ENCODE measurements around the gene SNRPD1.

DNA sequence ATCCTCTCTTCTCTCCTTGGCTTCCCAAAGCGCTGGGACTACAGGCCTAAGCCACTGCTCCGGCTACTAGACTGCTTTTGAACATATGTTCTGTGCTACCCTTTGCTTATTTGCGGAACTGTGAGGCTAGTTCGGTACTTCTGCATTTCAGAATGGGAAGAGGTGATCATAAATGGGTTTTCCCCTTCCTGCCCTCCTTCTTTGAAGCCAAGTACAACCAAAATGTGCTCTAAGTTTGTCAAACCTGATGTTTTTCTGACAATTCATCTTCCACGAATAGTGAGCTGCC lies 9.9 kb upstream of the SNRPD1 start:
- TF ChIP-seq, protein P1, sequence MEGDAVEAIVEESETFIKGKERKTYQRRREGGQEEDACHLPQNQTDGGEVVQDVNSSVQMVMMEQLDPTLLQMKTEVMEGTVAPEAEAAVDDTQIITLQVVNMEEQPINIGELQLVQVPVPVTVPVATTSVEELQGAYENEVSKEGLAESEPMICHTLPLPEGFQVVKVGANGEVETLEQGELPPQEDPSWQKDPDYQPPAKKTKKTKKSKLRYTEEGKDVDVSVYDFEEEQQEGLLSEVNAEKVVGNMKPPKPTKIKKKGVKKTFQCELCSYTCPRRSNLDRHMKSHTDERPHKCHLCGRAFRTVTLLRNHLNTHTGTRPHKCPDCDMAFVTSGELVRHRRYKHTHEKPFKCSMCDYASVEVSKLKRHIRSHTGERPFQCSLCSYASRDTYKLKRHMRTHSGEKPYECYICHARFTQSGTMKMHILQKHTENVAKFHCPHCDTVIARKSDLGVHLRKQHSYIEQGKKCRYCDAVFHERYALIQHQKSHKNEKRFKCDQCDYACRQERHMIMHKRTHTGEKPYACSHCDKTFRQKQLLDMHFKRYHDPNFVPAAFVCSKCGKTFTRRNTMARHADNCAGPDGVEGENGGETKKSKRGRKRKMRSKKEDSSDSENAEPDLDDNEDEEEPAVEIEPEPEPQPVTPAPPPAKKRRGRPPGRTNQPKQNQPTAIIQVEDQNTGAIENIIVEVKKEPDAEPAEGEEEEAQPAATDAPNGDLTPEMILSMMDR (IDR thresholded peaks at IDR 0.05 in 4 of 5, conservative IDR thresholded peaks at IDR 0.05 in 1 of 5): no peak
- TF ChIP-seq POLR2A (IDR thresholded peaks at IDR 0.05): no peak
